Mucosa of gallbladder (tissue), 1 donor: ENCODE results near the gene AHNAK. TPM values are rescaled to one million over a fixed set of nuclear protein-coding genes. Genes with fewer than 3 reads are reported as not detected.
"Not testable (repeated sequence)": the region's sequence is repeated elsewhere in the genome, so short reads cannot be mapped to it uniquely, and the experiment has no call there.

ENCODE experiments used
- DNase-seq: peaks from one replicate; pipeline ENCODE4 v3.0.0-alpha.2; 2020; ENCODE audit warnings: low spot score
- total RNA-seq: library from RNA; stranded (reverse); gene quantifications from one replicate; pipeline ENCODE4 v1.2.1, GENCODE V29; 2021
- donor health status: DM: no; HTN: no; CAD: no.

The AHNAK gene
- total RNA-seq, 1 donor from 2014 or later: 549 TPM

GRCh38 chr11:62390237-62390636 is 156.4 kb downstream of the AHNAK start:
- no peak for DNase-seq

GRCh38 chr11:62388999-62389398 is 157.6 kb downstream of the AHNAK start:
- no peak for DNase-seq

DNA sequence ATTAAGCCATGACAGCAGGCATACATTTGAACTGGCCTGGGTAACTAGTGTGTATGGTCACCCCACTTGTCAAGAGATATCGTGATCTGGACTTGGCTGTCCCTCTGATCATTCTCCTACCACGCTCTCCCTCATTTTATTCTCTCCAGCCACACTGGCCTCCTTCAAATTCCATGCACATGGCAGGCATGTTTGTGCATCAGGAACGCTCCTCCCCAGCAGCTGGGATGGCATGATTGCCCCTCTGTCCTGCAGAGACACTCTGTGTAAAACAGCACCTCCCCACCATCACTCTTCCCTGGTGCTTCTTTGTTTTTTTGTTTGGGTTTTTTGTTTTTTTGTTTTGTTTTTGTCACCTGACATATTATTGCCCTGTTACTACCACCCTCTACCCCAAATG is 159.2 kb downstream of the AHNAK start:
- DNase-seq: no peak

GRCh38 chr11:62386083-62386482 is 160.5 kb downstream of the AHNAK start:
- DNase-seq: not testable (repeated sequence)

GRCh38 chr11:62383822-62384221 is 162.8 kb downstream of the AHNAK start:
- no peak for DNase-seq

Other genes starting within 250 kb of the AHNAK start
- gene SCGB1D4, start 247.7 kb downstream of the AHNAK start, total RNA-seq: not detected
- gene ASRGL1, start 209.4 kb downstream of the AHNAK start, total RNA-seq: 110 TPM
- gene SCGB1A1, start 127.8 kb downstream of the AHNAK start, total RNA-seq: 2.7 TPM
- 1,062 TPM for gene EEF1G, start 27.1 kb upstream of the AHNAK start, total RNA-seq
- gene TUT1, start 44.7 kb upstream of the AHNAK start, total RNA-seq: 26.2 TPM
- gene MTA2, start 55.1 kb upstream of the AHNAK start, total RNA-seq: 87.6 TPM
- 66.1 TPM for gene EML3, start 66.0 kb upstream of the AHNAK start, total RNA-seq
- 9.9 TPM for gene ROM1, start 66.5 kb upstream of the AHNAK start, total RNA-seq
- 60.7 TPM for gene B3GAT3, start 75.2 kb upstream of the AHNAK start, total RNA-seq
- 266 TPM for gene GANAB, start 99.8 kb upstream of the AHNAK start, total RNA-seq
- 23.7 TPM for gene INTS5, start 106.5 kb upstream of the AHNAK start, total RNA-seq
- gene C11orf98, start 118.4 kb upstream of the AHNAK start, total RNA-seq: 50.8 TPM
- gene CSKMT, start 118.5 kb upstream of the AHNAK start, total RNA-seq: 10.6 TPM
- gene UQCC3, start 124.9 kb upstream of the AHNAK start, total RNA-seq: 11.1 TPM
- 7.7 TPM for gene LBHD1, start 125.5 kb upstream of the AHNAK start, total RNA-seq
- 86.9 TPM for gene UBXN1, start 132.3 kb upstream of the AHNAK start, total RNA-seq
- 4.3 TPM for gene LRRN4CL, start 142.7 kb upstream of the AHNAK start, total RNA-seq
- 108 TPM for gene BSCL2, start 160.6 kb upstream of the AHNAK start, total RNA-seq
- gene GNG3, start 160.9 kb upstream of the AHNAK start, total RNA-seq: 0.40 TPM
- gene HNRNPUL2, start 180.7 kb upstream of the AHNAK start, total RNA-seq: 51.9 TPM
- gene TTC9C, start 181.7 kb upstream of the AHNAK start, total RNA-seq: 38.9 TPM
- 21.4 TPM for gene ZBTB3, start 207.4 kb upstream of the AHNAK start, total RNA-seq
- 53.5 TPM for gene POLR2G, start 214.8 kb upstream of the AHNAK start, total RNA-seq
- gene TAF6L, start 224.6 kb upstream of the AHNAK start, total RNA-seq: 24.0 TPM
- gene TMEM179B, start 240.6 kb upstream of the AHNAK start, total RNA-seq: 67.8 TPM
- gene TMEM223, start 245.2 kb upstream of the AHNAK start, total RNA-seq: 19.9 TPM